A673 (cell line): Measurements from ENCODE around the gene WT1. TPM values are rescaled to one million over a fixed set of nuclear protein-coding genes. Genes with fewer than 3 reads are reported as not detected.

Experiments
- BruUV-seq: library from RNA; stranded (reverse); fragments of 400-500 nt; replicated peaks from 2 replicates; lab custom pipeline; 2021; lab: Mats Ljungman, UMichigan
- CTCF ChIA-PET: fragments of 300-600 bp; sonication (Branson Sonifier 250); formaldehyde crosslinking; loops from one replicate; lab custom pipeline; 2022; ENCODE audit warnings: antibody characterized with exemption; lab: Charles Lee
- POLR2A ChIA-PET: fragments of 300-600 bp; sonication (Branson Sonifier 250); formaldehyde crosslinking; loops from one replicate; lab custom pipeline; 2022; ENCODE audit warnings: antibody characterized with exemption; ENCODE audit not compliant: low non-redundant PET; lab: Charles Lee
- DNase-seq: peaks from one replicate; pipeline ENCODE4 v3.0.0-alpha.2; 2015; ENCODE audit warnings: low spot score
- H3K27ac ChIP-seq: fragments of 200-600 bp; sonication (generic); 2 replicates; pipeline ENCODE4 v1.5.1; 2016; ENCODE audit warnings: mixed run types, low read depth, mild to moderate bottlenecking, mixed read lengths, antibody characterized with exemption, low read length; ENCODE audit not compliant: poor library complexity, severe bottlenecking
- H3K27me3 ChIP-seq: fragments of 200-600 bp; sonication (generic); replicated peaks from 2 replicates; pipeline ENCODE4 v1.6.1; 2017; ENCODE audit warnings: mixed run types, low read depth, mild to moderate bottlenecking, mixed read lengths, antibody characterized with exemption, low read length; ENCODE audit not compliant: insufficient read depth, poor library complexity
- H3K36me3 ChIP-seq: fragments of 200-600 bp; sonication (generic); 2 replicates; pipeline ENCODE4 v1.6.1; 2016; ENCODE audit warnings: mixed run types, mild to moderate bottlenecking, mixed read lengths, antibody characterized with exemption, low read length; ENCODE audit not compliant: insufficient read depth, poor library complexity, severe bottlenecking
- H3K4me1 ChIP-seq: fragments of 200-600 bp; sonication (generic); 2 replicates; pipeline ENCODE4 v1.6.1; 2017; ENCODE audit warnings: mixed run types, mild to moderate bottlenecking, mixed read lengths, antibody characterized with exemption, low read length; ENCODE audit not compliant: insufficient read depth, poor library complexity, severe bottlenecking
- H3K4me3 ChIP-seq: fragments of 200-600 bp; sonication (generic); 2 replicates; pipeline ENCODE4 v1.5.1; 2016; ENCODE audit warnings: low read depth, mixed run types, mild to moderate bottlenecking, mixed read lengths, low read length; ENCODE audit not compliant: poor library complexity, severe bottlenecking
- H3K9me3 ChIP-seq: fragments of 200-600 bp; sonication (generic); 2 replicates; pipeline ENCODE4 v1.6.1; 2016; ENCODE audit warnings: mixed run types, low read depth, mild to moderate bottlenecking, mixed read lengths, antibody characterized with exemption, low read length; ENCODE audit not compliant: poor library complexity, severe bottlenecking
- CTCF ChIP-seq: fragments of 300-800, 200-600 bp; sonication (generic); conservative IDR thresholded peaks from 2 replicates; pipeline ENCODE4 v1.5.1; 2017; ENCODE audit warnings: low read depth, mild to moderate bottlenecking, antibody characterized with exemption, low read length, moderate library complexity, mixed read lengths
- EZH2 ChIP-seq: fragments of 200-600 bp; sonication (generic); IDR thresholded peaks from 2 replicates; pipeline ENCODE4 v1.6.1; 2017; ENCODE audit warnings: borderline replicate concordance, low read depth, mild to moderate bottlenecking, mixed read lengths, antibody characterized with exemption, low read length; ENCODE audit not compliant: poor library complexity, severe bottlenecking
- intact Hi-C: fragments of 100-400 bp; cut with micrococcal nuclease; formaldehyde crosslinking; loops from one replicate; pipeline ENCODE4 v1.10.0; 2022; ENCODE audit not compliant: unreplicated experiment
- total RNA-seq: library from RNA; stranded (reverse); gene quantifications from 2 replicates; pipeline ENCODE4 v1.2.3, GENCODE V29; 2021

Gene WT1
- total RNA-seq, 1 experiment from 2014 or later, result 10.4 TPM

- TF ChIP-seq EZH2, result no peak
- no peak for TF ChIP-seq CTCF
- intact Hi-C loops, result no loop called here
- Histone ChIP-seq H3K27me3 (peaks cover 9% of the 10 kb centered on the region), H3K36me3 (no peaks in the 10 kb centered on the region), H3K9me3 (no peaks in the 10 kb centered on the region), H3K27ac (no peak overlapping the region), H3K4me3 (no peak overlapping the region), H3K4me1 (no peaks in the 10 kb centered on the region)
- ChIA-PET CTCF (interaction anchor here (1.0 kb wide), 1 partner anchor 42 kb away, joined by 3 read pairs; no protein-coding TSS in a partner anchor), POLR2A (no interaction called here)
- BruUV-seq, result no TSS peak
- no peak for DNase-seq
Observed at GRCh38 chr11:32353884-32354283, 81.5 kb downstream of the WT1 start.

GRCh38 chr11:32348502-32348901 lies 86.8 kb downstream of the WT1 start:
- H3K27me3 ChIP-seq, result no peaks in the 10 kb centered on the region
- no peaks in the 10 kb centered on the region for H3K4me1 ChIP-seq
- no peaks in the 10 kb centered on the region for H3K36me3 ChIP-seq
- H3K4me3 ChIP-seq, result no peak overlapping the region
- CTCF ChIA-PET, result no interaction called here
- no peaks in the 10 kb centered on the region for H3K9me3 ChIP-seq
- H3K27ac ChIP-seq, result no peak overlapping the region
- intact Hi-C loops, result no loop called here
- BruUV-seq, result no TSS peak
- DNase-seq, result no peak
- no peak for TF ChIP-seq CTCF
- TF ChIP-seq EZH2, result no peak
- POLR2A ChIA-PET, result no interaction called here

- DNase-seq, result no peak
- no peak overlapping the region for H3K4me3 ChIP-seq
- intact Hi-C loops, result no loop called here
- no peaks in the 10 kb centered on the region for H3K27me3 ChIP-seq
- ChIA-PET POLR2A (no interaction called here), CTCF (no interaction called here)
- H3K27ac ChIP-seq, result no peak overlapping the region
- no peaks in the 10 kb centered on the region for H3K36me3 ChIP-seq
- H3K9me3 ChIP-seq, result no peaks in the 10 kb centered on the region
- BruUV-seq, result no TSS peak
- no peak for TF ChIP-seq EZH2
- no peak for TF ChIP-seq CTCF
- H3K4me1 ChIP-seq, result no peaks in the 10 kb centered on the region
Observed at GRCh38 chr11:32344946-32345345, 90.4 kb downstream of the WT1 start.
